HepG2 (cell line): Measurements from ENCODE around the gene ZMIZ1. TPM values are rescaled to one million over a fixed set of nuclear protein-coding genes. Genes with fewer than 3 reads are reported as not detected.

ENCODE experiments used
- ATF4 ChIP-seq, 2 experiments: fragments of 450-650 bp in 1 of 2; sonication (generic) in 1 of 2; formaldehyde crosslinking; IDR thresholded peaks; 2 replicates each; pipeline versions ENCODE4 v1.5.0 to v1.8.0; 2020 to 2022; ENCODE audit warnings: mild to moderate bottlenecking in 1 of 2, missing genetic modification reagents in 1 of 2
- HOXA3 ChIP-seq: sonication (generic); formaldehyde crosslinking; IDR thresholded peaks from 2 replicates; pipeline ENCODE4 v1.5.0; 2020; ENCODE audit warnings: missing genetic modification reagents
- IRX3 ChIP-seq: sonication (generic); formaldehyde crosslinking; IDR thresholded peaks from 2 replicates; pipeline ENCODE4 v1.8.1; 2023; ENCODE audit warnings: mild to moderate bottlenecking, low read depth, missing genetic modification reagents, borderline replicate concordance
- KLF12 ChIP-seq: sonication (generic); formaldehyde crosslinking; IDR thresholded peaks from 2 replicates; pipeline ENCODE4 v1.4.0; 2020; ENCODE audit warnings: missing genetic modification reagents, borderline replicate concordance
- MBNL3 ChIP-seq: fragments of 250-450 bp; sonication (Bioruptor Pico); conservative IDR thresholded peaks from 2 replicates; pipeline ENCODE4 v1.8.0; 2022; ENCODE audit warnings: mild to moderate bottlenecking, inconsistent platforms
- NFIC ChIP-seq: IDR thresholded peaks from 2 replicates; pipeline ENCODE4 v1.6.1; 2012; ENCODE audit warnings: mild to moderate bottlenecking, low read length, inconsistent platforms
- NONO ChIP-seq, 2 experiments: fragments of 450-650 bp in 1 of 2; sonication (generic) in 1 of 2; formaldehyde crosslinking in 1 of 2; IDR thresholded peaks in 1 of 2; conservative IDR thresholded peaks in 1 of 2; 2 replicates each; pipeline versions ENCODE4 v1.6.1 to v1.8.0; 2017 to 2022; ENCODE audit warnings: mild to moderate bottlenecking in 1 of 2, missing genetic modification reagents in 1 of 2, moderate library complexity in 1 of 2
- NR1H2 ChIP-seq: sonication (generic); formaldehyde crosslinking; IDR thresholded peaks from 2 replicates; pipeline ENCODE4 v1.8.1; 2022; ENCODE audit warnings: low read depth, missing genetic modification reagents, borderline replicate concordance
- THAP11 ChIP-seq: IDR thresholded peaks from 2 replicates; pipeline ENCODE4 v1.6.1; 2016; ENCODE audit warnings: missing biosample characterization, missing genetic modification reagents
- XRCC5 ChIP-seq: fragments of 200-400 bp; formaldehyde crosslinking; optimal IDR thresholded peaks from 2 replicates; pipeline ENCODE3; 2017; ENCODE audit warnings: mild to moderate bottlenecking, low read length
- ZBTB37 ChIP-seq: sonication (generic); formaldehyde crosslinking; IDR thresholded peaks from 2 replicates; pipeline ENCODE4 v1.4.0; 2020; ENCODE audit warnings: mild to moderate bottlenecking, missing genetic modification reagents
- ZNF451 ChIP-seq: sonication (generic); formaldehyde crosslinking; IDR thresholded peaks from 2 replicates; pipeline ENCODE4 v1.5.0; 2020; ENCODE audit warnings: mild to moderate bottlenecking, missing genetic modification reagents
- ZNF800 ChIP-seq: sonication (generic); formaldehyde crosslinking; IDR thresholded peaks from 2 replicates; pipeline ENCODE4 v1.4.0; 2020; ENCODE audit warnings: missing genetic modification reagents
- polyA plus RNA-seq, 8 experiments: library from polyadenylated mRNA; depleted of rRNA in 3 of 8; stranded (reverse) in 7 of 8; unstranded in 1 of 8; fragments of >200 nt; fragmentation: Illumina TruSeq in 4 of 8; extraction: Trizol in 4 of 8; gene quantifications; 2 replicates each; pipeline versions ENCODE4 v1.2.1 to v1.2.3, GENCODE V29; 2011 to 2016; ENCODE audit warnings: low read depth in 4 of 8, missing spikeins in 1 of 8, mixed read lengths in 1 of 8; ENCODE audit not compliant: insufficient read depth in 1 of 8
- total RNA-seq, 5 experiments: library from RNA; depleted of rRNA; stranded (reverse); fragments of >200 nt; fragmentation: Illumina TruSeq; extraction: Trizol; gene quantifications; 2 replicates each; pipeline ENCODE4 v1.2.3, GENCODE V29; 2016; ENCODE audit warnings: low read depth in 1 of 5
- TF ChIP-seq, protein P1 (sequence below): sonication (generic); formaldehyde crosslinking; IDR thresholded peaks from 2 replicates; pipeline ENCODE4 v1.4.0; 2020; ENCODE audit warnings: mild to moderate bottlenecking, missing genetic modification reagents, borderline replicate concordance
- TF ChIP-seq, protein P2 (sequence below): sonication (generic); formaldehyde crosslinking; IDR thresholded peaks from 2 replicates; pipeline ENCODE4 v1.4.0; 2020; ENCODE audit warnings: missing genetic modification reagents, borderline replicate concordance

ZMIZ1 gene
- total and polyA plus RNA-seq, 2 of the 13 experiments (the other 11 are each of a cell fraction or from before 2014, with no cell fraction given): 5.3 to 10.2 TPM

DNA sequence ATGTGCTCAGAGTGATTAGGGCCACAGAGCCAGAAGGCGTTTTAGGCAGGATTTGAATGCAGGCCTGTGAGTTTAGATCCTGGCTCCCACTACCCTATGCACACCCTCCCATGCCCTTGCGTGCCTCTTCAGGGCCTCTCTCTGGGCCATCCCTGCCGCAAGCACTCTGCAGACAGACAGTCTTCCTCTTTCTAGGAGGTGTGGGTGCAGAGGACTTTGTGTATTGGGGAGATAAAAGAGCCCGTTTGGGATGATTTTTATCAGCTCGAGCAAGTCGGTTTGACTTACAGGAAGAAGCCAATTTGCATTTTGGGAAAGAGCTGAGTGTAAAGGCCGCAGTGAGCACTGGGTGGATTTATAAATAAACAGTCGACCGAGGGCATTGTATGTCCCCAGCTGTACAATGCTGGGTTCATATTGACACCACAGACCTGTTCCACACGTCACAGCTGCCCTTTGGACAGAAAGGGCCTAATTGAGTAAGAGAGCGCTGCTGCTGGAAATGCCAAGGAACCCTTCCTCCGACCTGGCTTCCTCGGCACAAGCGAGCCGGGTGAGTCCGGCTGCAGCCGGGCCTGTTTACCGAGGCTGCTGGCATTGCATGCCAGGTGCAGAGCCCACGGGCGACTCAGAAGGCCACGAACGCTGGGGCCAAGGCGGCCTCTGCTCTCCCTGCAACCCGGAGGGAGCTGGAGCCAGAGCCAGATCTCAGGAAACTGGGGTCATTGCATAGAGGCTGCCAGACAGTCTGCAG lies 25.1 kb downstream of the ZMIZ1 start (continued):
- TF ChIP-seq XRCC5 (peak; percentile 70), ZNF800 (CRISPR knock-in tag) (peak; percentile 53; the same call in 1 of the 2 replicates), NFIC (peak; percentile 67; the same call in 1 of the 2 replicates), IRX3 (CRISPR knock-in tag) (no peak), NR1H2 (no peak), MBNL3 (CRISPR knock-in tag) (no peak), ATF4 (CRISPR knock-in tag; IDR thresholded peaks at IDR 0.05) (no peak), KLF12 (CRISPR knock-in tag) (no peak), ZNF451 (CRISPR knock-in tag) (no peak), THAP11 (peak; percentile 64; the same call in 1 of the 2 replicates), HOXA3 (peak; percentile 91), ZBTB37 (peak; percentile 83), NONO (IDR thresholded peaks at IDR 0.05) (no peak), NONO (CRISPR knock-in tag; conservative IDR thresholded peaks at IDR 0.05) (peak; percentile 64; the same call in 1 of the 2 replicates)
- TF ChIP-seq, protein P1, sequence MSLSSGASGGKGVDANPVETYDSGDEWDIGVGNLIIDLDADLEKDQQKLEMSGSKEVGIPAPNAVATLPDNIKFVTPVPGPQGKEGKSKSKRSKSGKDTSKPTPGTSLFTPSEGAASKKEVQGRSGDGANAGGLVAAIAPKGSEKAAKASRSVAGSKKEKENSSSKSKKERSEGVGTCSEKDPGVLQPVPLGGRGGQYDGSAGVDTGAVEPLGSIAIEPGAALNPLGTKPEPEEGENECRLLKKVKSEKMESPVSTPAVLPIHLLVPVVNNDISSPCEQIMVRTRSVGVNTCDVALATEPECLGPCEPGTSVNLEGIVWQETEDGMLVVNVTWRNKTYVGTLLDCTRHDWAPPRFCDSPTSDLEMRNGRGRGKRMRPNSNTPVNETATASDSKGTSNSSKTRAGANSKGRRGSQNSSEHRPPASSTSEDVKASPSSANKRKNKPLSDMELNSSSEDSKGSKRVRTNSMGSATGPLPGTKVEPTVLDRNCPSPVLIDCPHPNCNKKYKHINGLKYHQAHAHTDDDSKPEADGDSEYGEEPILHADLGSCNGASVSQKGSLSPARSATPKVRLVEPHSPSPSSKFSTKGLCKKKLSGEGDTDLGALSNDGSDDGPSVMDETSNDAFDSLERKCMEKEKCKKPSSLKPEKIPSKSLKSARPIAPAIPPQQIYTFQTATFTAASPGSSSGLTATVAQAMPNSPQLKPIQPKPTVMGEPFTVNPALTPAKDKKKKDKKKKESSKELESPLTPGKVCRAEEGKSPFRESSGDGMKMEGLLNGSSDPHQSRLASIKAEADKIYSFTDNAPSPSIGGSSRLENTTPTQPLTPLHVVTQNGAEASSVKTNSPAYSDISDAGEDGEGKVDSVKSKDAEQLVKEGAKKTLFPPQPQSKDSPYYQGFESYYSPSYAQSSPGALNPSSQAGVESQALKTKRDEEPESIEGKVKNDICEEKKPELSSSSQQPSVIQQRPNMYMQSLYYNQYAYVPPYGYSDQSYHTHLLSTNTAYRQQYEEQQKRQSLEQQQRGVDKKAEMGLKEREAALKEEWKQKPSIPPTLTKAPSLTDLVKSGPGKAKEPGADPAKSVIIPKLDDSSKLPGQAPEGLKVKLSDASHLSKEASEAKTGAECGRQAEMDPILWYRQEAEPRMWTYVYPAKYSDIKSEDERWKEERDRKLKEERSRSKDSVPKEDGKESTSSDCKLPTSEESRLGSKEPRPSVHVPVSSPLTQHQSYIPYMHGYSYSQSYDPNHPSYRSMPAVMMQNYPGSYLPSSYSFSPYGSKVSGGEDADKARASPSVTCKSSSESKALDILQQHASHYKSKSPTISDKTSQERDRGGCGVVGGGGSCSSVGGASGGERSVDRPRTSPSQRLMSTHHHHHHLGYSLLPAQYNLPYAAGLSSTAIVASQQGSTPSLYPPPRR: peak; percentile 92
- TF ChIP-seq, protein P2, sequence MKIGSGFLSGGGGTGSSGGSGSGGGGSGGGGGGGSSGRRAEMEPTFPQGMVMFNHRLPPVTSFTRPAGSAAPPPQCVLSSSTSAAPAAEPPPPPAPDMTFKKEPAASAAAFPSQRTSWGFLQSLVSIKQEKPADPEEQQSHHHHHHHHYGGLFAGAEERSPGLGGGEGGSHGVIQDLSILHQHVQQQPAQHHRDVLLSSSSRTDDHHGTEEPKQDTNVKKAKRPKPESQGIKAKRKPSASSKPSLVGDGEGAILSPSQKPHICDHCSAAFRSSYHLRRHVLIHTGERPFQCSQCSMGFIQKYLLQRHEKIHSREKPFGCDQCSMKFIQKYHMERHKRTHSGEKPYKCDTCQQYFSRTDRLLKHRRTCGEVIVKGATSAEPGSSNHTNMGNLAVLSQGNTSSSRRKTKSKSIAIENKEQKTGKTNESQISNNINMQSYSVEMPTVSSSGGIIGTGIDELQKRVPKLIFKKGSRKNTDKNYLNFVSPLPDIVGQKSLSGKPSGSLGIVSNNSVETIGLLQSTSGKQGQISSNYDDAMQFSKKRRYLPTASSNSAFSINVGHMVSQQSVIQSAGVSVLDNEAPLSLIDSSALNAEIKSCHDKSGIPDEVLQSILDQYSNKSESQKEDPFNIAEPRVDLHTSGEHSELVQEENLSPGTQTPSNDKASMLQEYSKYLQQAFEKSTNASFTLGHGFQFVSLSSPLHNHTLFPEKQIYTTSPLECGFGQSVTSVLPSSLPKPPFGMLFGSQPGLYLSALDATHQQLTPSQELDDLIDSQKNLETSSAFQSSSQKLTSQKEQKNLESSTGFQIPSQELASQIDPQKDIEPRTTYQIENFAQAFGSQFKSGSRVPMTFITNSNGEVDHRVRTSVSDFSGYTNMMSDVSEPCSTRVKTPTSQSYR (CRISPR knock-in tag): 0 out of 2 replicates have a peak, but pooled peaks have one; percentile 46
